Chondrocyte (in vitro differentiated cells): ENCODE results near the gene ADAR. TPM values are rescaled to one million over a fixed set of nuclear protein-coding genes. Genes with fewer than 3 reads are reported as not detected.

Experiments
- DNase-seq: peaks from one replicate; pipeline ENCODE4 v3.0.0; 2021; ENCODE audit warnings: mixed read lengths, low spot score
- H3K27ac Mint-ChIP-seq: one replicate; pipeline ENCODE4 v1.8.0; 2021; ENCODE audit warnings: mild to moderate bottlenecking, moderate library complexity, mixed read lengths; ENCODE audit not compliant: unreplicated experiment
- H3K27me3 Mint-ChIP-seq: 2 replicates; pipeline ENCODE4 v1.8.0; 2021; ENCODE audit warnings: low read depth, mixed read lengths
- H3K36me3 Mint-ChIP-seq: 2 replicates; pipeline ENCODE4 v1.8.0; 2021; ENCODE audit warnings: low read depth, mixed read lengths
- H3K4me1 Mint-ChIP-seq: 2 replicates; pipeline ENCODE4 v1.8.0; 2021; ENCODE audit warnings: low read depth, mild to moderate bottlenecking, mixed read lengths
- H3K4me3 Mint-ChIP-seq: one replicate; pipeline ENCODE4 v1.8.0; 2021; ENCODE audit warnings: mild to moderate bottlenecking, moderate library complexity, mixed read lengths; ENCODE audit not compliant: unreplicated experiment
- H3K9me3 Mint-ChIP-seq: 2 replicates; pipeline ENCODE4 v1.8.0; 2021; ENCODE audit warnings: low read depth, mixed read lengths
- CTCF ChIP-seq: fragments of 200-600 bp; sonication (generic); IDR thresholded peaks from 2 replicates; pipeline ENCODE4 v1.5.0; 2021; ENCODE audit warnings: antibody characterized with exemption, mild to moderate bottlenecking, moderate library complexity
- total RNA-seq: library from RNA; stranded (reverse); gene quantifications from 3 replicates; pipeline ENCODE4 v1.2.1, GENCODE V29; 2021

The ADAR gene
- total RNA-seq, 1 donor from 2014 or later = 125 TPM

- no peaks in the 10 kb centered on the region for H3K27me3 Mint-ChIP-seq
- peak overlapping the region; percentile 20 for H3K27ac Mint-ChIP-seq
- no peak for DNase-seq
Observed at GRCh38 chr1:154598871-154599635, 8.9 kb downstream of the ADAR start.

GRCh38 chr1:154595621-154596020, 12.4 kb downstream of the ADAR start:
- peaks cover 12% of the 10 kb centered on the region for H3K4me1 Mint-ChIP-seq
- H3K27ac Mint-ChIP-seq = no peak overlapping the region
- no peak for TF ChIP-seq CTCF
- peaks cover 44% of the 10 kb centered on the region for H3K36me3 Mint-ChIP-seq
- no peaks in the 10 kb centered on the region for H3K9me3 Mint-ChIP-seq
- no peak overlapping the region for H3K4me3 Mint-ChIP-seq
- no peak for DNase-seq
- no peaks in the 10 kb centered on the region for H3K27me3 Mint-ChIP-seq

More at GRCh38 chr1:154598871-154599635, 8.9 kb downstream of the ADAR start:
- no peaks in the 10 kb centered on the region for H3K9me3 Mint-ChIP-seq
- peaks cover 15% of the 10 kb centered on the region for H3K4me1 Mint-ChIP-seq
- no peak overlapping the region for H3K4me3 Mint-ChIP-seq
- peaks cover 31% of the 10 kb centered on the region for H3K36me3 Mint-ChIP-seq
- no peak for TF ChIP-seq CTCF

GRCh38 chr1:154594811-154595210, 13.2 kb downstream of the ADAR start:
- Mint-ChIP-seq H3K4me3 (no peak overlapping the region), H3K27me3 (no peaks in the 10 kb centered on the region), H3K4me1 (peaks cover 9% of the 10 kb centered on the region), H3K27ac (no peak overlapping the region), H3K36me3 (peaks cover 48% of the 10 kb centered on the region), H3K9me3 (no peaks in the 10 kb centered on the region)
- no peak for DNase-seq
- no peak for TF ChIP-seq CTCF

GRCh38 chr1:154593390-154593789, 14.6 kb downstream of the ADAR start:
- peaks cover 58% of the 10 kb centered on the region for H3K36me3 Mint-ChIP-seq
- no peaks in the 10 kb centered on the region for H3K4me1 Mint-ChIP-seq
- no peaks in the 10 kb centered on the region for H3K27me3 Mint-ChIP-seq
- no peak overlapping the region for H3K27ac Mint-ChIP-seq
- no peaks in the 10 kb centered on the region for H3K9me3 Mint-ChIP-seq
- TF ChIP-seq CTCF = no peak
- DNase-seq = no peak
- H3K4me3 Mint-ChIP-seq = no peak overlapping the region

- Mint-ChIP-seq H3K4me3 (no peak overlapping the region), H3K36me3 (peaks cover 62% of the 10 kb centered on the region), H3K4me1 (no peaks in the 10 kb centered on the region), H3K27ac (no peak overlapping the region), H3K9me3 (no peaks in the 10 kb centered on the region), H3K27me3 (no peaks in the 10 kb centered on the region)
- DNase-seq = no peak
- TF ChIP-seq CTCF = no peak
Observed at GRCh38 chr1:154591206-154591605, 16.8 kb downstream of the ADAR start.
